Activated T-cell treated with anti-CD3 and anti-CD28 coated beads, Interleukin-2, amount 50 U/mL, for 72 hours (primary cell): Measurements from ENCODE around the gene AGR3. TPM values are rescaled to one million over a fixed set of nuclear protein-coding genes. Genes with fewer than 3 reads are reported as not detected.

ENCODE experiments used
- ATAC-seq, 2 donors: fragments of 150-1000 bp; cut with Tn5 transposase; replicated peaks in 1 of 2; 2 replicates each; pipeline ENCODE4 v1.10.0; 2021; ENCODE audit warnings: moderate library complexity in 2 of 2, mild to moderate bottlenecking in 1 of 2
- DNase-seq, 2 donors: peaks; one replicate each; pipeline ENCODE4 v3.0.0; 2021 to 2022; ENCODE audit warnings: mixed read lengths in 1 of 2
- H3K27ac Mint-ChIP-seq: one replicate; pipeline ENCODE4 v1.8.0; 2022; ENCODE audit warnings: mild to moderate bottlenecking, moderate library complexity, mixed read lengths
- H3K27me3 Mint-ChIP-seq: one replicate; pipeline ENCODE4 v1.8.0; 2022; ENCODE audit warnings: low read depth, mixed read lengths
- H3K36me3 Mint-ChIP-seq, 2 donors: one replicate each; pipeline ENCODE4 v1.8.0; 2022; ENCODE audit warnings: mixed read lengths in 2 of 2, mild to moderate bottlenecking in 1 of 2; ENCODE audit not compliant: insufficient read depth in 2 of 2
- H3K4me1 Mint-ChIP-seq: one replicate; pipeline ENCODE4 v1.8.0; 2022; ENCODE audit warnings: low read depth, mixed read lengths
- H3K4me3 Mint-ChIP-seq, 2 donors: one replicate each; pipeline ENCODE4 v1.8.0; 2022; ENCODE audit warnings: mild to moderate bottlenecking in 2 of 2, mixed read lengths in 2 of 2, moderate library complexity in 2 of 2
- H3K9me3 Mint-ChIP-seq, 2 donors: one replicate each; pipeline ENCODE4 v1.8.0; 2022; ENCODE audit warnings: mixed read lengths in 2 of 2
- total RNA-seq, 2 donors: library from RNA; stranded (reverse); gene quantifications; one replicate each; pipeline ENCODE4 v1.2.3, GENCODE V29; 2022

Gene AGR3
- total RNA-seq, 2 donors from 2014 or later = not detected

DNA sequence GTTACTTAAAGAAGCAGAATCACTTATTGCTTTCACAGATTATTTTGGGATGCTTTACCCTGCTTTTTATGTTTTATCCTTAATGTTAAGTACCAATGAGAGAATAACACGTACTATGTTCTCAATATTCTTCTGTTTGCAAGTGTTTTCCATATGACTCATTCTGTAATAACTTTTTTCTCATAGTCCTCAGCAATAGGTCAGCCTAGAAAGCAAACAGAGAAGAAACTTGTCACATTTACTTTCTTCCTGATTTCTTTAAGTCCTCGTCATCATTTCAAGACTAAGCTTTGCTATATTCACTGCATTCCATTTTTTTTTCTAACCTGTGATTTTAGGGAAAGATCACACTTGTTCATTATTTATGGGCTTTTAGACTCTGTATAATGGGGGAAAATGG is 70.2 kb downstream of the AGR3 start:
- H3K4me3 Mint-ChIP-seq = no peak overlapping the region
- H3K9me3 Mint-ChIP-seq = no peaks in the 10 kb centered on the region
- peaks cover 7% of the 10 kb centered on the region for H3K27me3 Mint-ChIP-seq
- H3K36me3 Mint-ChIP-seq = no peaks in the 10 kb centered on the region
- no peak for DNase-seq
- ATAC-seq = no peak
- no peaks in the 10 kb centered on the region for H3K4me1 Mint-ChIP-seq
- H3K27ac Mint-ChIP-seq = no peak overlapping the region

DNA sequence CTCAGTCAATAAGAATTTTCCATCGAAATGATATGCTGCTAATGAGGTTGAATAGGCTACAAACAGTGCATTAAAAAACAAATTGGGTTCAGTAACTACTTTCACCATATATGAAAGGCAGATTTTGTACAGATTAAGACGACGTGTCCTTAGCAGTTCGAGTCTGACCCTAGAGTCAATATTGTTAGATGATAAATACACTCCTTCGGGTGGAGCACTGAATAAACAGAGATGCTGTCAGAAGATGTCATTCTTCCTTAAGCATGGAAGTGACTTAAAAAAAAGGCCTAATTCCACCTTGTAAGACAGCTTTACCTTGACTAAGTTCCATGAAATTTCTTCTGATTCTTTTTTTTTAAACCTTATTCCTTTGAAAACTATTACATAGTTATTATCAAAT is 71.2 kb downstream of the AGR3 start:
- no peak overlapping the region for H3K4me3 Mint-ChIP-seq

DNA sequence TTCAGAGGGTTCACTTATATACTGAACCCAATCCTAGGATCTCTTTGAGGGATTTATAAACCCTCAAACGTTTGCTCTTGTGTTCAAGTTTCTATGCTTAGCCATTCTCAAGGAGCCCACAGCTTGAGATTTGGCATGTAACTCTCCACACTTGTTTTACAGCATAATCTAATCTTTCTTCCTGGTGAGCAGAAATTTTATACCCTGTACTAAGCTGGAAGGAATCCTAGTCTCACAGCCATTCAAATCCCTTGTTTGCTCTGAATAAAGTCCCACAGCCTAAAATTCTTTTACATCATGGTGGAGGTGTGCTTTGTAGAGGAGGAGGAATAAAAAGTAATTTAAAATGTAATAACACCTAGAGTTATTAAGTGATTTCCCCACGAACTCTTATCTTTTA is 71.7 kb downstream of the AGR3 start:
- H3K27me3 Mint-ChIP-seq = peaks cover 12% of the 10 kb centered on the region
- DNase-seq (no peak), ATAC-seq (no peak)
- no peak overlapping the region for H3K27ac Mint-ChIP-seq
- no peaks in the 10 kb centered on the region for H3K9me3 Mint-ChIP-seq
- no peak overlapping the region for H3K4me3 Mint-ChIP-seq
- no peaks in the 10 kb centered on the region for H3K36me3 Mint-ChIP-seq
- no peaks in the 10 kb centered on the region for H3K4me1 Mint-ChIP-seq

More for the DNA sequence above, 71.2 kb downstream of the AGR3 start:
- no peaks in the 10 kb centered on the region for H3K9me3 Mint-ChIP-seq
- DNase-seq (no peak), ATAC-seq (no peak)
- peaks cover 8% of the 10 kb centered on the region for H3K27me3 Mint-ChIP-seq
- H3K27ac Mint-ChIP-seq = no peak overlapping the region
- no peaks in the 10 kb centered on the region for H3K4me1 Mint-ChIP-seq
- no peaks in the 10 kb centered on the region for H3K36me3 Mint-ChIP-seq

Other genes with a start within 250 kb of the AGR3 start
- 10 to 100 TPM; 11.0 to 11.9 TPM for gene ANKMY2, start 236.2 kb downstream of the AGR3 start, total RNA-seq
- 10 to 100 TPM; 59.5 to 66.5 TPM for gene BZW2, start 235.8 kb downstream of the AGR3 start, total RNA-seq
- gene TSPAN13, start 128.2 kb downstream of the AGR3 start, total RNA-seq = 1 to 10 TPM; 1.1 to 1.2 TPM
- gene AGR2, start 77.0 kb downstream of the AGR3 start, total RNA-seq = not detected